ENCODE measurements around the gene WFDC1.

Gene WFDC1

DNA sequence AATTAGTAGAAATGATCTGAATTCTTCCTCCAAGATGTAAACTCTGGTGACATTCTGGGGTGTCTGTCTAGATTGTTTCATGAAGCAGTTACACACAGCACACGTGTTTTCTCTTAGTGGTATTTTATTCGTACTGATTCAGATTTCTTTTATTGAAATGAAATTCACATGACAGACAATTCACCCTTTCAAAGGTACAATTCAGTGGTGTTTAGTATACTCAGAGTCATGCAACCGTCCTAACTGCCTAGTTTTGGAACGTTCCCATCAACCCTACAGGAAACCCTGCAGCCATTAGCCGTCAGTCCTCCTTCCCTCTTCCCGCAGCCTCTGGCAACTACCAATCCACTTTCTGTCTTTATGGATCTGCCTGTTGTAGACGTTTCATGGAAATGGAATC lies 8.8 kb downstream of the WFDC1 start:
- DNase-seq = no peak

DNA sequence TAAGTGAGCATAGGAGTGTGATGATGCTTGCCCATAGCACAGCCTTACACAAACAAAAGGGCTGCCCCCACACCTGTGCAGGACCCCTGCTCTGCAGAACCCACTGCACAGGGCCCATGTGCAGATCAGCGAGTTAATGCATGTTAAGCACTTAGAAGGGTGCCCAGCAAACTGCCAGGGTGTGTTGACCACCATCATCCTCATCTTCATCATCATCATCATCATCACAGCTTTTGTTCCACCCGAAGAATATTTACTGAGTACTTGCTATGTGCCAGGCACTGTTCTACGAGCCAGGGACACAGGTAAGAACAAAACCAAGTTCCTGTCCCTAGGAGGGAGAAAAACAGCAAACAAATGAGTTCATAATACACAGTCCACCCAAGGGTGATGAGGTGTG lies 11.9 kb downstream of the WFDC1 start:
- no peak for DNase-seq

DNA sequence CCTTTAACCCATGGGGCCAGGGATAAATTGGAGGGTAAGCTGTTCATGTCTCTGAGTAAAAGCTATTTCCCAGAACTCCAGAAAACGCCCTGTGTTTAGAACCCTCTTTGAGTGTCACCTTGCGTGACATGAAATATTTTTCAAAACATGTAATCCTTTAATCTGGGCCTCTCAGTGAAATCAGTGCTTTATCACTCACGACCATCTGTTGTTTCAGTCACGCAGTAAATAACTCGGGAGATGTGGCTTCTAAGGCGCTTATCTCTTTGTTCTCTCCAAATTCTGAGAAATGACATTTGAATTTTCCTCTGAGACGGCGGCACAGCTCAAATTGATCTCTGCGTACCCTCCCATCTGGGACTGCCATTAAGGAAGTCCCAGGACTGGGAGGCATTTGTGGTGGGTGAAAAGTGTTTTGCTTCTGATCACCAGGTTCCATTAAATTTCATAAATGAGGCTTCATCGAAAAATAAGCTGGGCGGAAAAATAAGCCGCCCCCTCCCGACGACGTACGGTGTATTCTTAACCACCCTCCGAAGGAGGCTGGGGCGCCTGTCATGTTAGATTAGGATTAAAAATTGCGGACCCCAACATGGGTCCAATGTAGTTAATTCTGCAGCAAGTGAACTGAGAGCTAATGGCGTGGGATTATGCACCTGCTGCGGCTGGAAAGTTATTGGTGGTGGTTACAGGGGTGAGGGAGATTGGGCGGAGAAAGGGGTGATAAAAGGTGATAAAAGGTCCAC lies 12.7 kb downstream of the WFDC1 start:
- no peak for DNase-seq

DNA sequence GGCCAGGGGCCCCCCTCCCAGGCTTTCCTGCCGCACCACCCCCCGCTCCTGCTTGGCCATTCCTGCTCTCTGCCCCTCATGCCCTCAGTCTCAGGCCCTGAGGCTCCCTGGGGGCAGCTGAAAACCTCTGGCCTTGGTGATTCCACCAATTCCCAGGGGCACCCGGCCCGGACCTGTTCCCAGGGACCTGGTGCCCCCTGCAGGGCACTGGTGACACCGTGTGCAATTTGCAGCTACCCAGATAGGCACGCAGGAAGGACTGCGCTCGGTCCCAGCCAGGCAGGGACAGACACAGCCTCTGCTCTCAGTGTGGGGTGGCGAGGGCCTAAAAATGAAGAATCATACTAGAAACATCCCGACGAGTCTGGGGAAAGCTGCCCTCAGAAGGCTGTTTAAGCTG lies 13.4 kb downstream of the WFDC1 start:
- DNase-seq = no peak

DNA sequence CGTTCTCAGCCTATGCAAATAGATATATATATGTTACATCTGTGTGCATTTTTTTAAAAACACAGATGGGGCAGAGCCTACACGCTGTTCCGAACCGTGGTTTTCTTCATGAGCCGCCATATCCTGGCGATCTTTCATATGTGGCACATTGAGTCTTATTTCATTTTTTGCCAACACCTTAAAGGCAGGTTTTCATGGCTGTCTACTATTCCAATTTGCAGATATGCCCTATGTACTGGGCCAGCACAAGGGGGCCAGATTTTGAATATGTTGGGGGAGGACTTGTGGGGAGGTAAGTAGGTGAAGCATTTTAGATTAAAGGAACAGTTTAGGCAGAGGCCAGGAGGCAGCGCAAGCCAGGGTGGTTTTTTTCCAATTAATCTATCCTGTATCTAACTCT lies 16.0 kb downstream of the WFDC1 start:
- no peak for DNase-seq

DNA sequence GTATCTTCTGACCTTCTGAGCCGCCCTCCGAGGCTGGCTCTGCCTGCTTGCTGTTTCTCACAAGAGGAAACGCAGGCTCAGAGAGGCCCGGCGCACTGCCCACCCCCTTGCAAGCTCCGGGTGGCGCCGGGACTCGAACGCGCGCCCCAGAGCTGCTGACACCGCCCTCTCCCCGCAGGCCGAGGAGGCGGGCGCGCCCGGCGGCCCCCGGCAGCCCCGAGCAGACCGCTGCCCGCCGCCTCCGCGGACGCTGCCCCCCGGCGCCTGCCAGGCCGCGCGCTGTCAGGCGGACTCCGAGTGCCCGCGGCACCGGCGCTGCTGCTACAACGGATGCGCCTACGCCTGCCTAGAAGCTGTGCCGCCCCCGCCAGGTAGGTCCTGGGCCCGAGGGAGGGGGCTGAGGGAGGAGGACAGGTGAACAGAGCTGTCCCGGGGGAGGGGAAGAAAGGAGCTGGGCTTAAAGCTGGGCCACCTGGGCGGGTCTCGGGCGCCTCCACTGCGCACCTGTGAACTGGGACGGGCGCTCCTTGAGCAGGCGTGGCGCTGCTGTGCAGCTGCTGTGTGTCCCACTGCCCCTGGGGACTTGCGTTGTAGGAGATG lies 18.2 kb downstream of the WFDC1 start:
- no peak for DNase-seq

DNA sequence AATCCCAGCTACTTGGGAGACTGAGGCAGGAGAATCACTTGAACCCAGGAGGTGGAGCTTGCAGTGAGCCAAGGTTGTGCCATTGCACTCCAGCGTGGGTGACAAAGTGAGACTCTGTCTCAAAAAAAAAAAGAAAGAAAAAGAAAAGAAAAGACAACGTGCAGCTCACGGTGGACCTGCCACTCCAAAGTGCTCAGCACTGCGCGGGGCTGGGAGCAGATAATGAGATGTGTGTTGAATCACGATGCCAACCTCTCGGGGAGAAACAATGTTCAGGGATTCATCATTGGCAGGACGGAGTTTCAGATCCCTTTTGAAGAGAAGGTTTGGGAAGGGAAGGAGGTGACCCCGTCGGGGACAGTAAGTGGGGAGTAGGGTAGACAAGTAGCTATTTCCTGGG lies 19.2 kb downstream of the WFDC1 start:
- no peak for DNase-seq

DNA sequence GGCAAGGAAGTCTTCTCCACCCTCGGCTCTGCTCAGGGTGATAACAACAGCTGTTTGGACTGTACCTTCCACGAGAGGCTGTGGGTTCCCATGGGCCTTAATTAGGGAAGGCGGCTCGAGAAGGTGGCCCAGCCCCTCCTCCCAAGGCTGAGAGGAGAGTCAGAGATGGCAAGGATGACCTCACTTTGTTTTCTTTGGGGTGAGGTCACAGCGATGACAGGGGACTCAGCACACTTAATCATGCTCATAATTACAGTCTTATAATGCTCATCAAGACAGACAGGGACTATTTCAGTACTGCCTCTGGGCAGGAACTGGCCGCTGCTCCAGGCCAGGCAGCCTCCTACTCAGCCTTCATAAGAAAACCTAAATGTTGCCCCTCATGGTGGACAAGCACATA lies 19.7 kb downstream of the WFDC1 start:
- no peak for DNase-seq

DNA sequence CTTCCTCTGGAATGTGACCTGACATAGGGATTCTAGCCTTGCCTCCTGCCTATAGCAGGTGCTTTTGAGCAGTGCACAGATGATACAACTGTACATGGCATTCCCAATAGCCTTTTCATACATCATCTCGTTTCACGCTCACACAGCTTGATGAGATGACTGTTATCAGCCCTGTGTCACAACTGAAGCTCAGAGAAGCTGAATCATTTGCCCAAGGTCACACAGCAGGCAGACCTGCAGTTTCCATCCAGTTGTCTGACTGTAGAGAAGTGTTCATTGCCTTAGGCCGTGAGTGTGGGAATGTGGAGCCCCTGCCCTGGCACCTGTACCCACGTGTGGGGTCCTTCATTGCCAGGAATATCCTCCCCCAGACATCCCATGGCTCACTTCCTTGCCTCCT lies 20.1 kb downstream of the WFDC1 start:
- no peak for DNase-seq

DNA sequence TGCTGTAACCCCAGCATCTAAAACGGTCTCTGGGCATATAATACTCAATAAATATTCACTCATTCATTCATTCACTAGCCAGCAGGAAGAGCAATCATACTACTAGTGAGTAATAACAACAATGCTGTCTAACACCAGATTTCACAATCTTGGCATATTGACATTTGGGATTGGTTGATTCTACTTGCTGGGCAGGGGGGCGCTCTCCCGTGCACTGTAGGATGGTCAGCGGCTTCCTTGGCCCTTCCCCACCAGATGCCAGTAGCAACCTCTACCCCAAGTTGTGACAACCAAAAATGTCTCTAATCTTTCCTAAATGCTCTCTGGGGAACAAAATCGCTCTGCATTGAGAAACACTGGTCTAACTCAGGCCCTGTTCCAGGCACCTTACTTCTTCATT lies 20.7 kb downstream of the WFDC1 start:
- no peak for DNase-seq

DNA sequence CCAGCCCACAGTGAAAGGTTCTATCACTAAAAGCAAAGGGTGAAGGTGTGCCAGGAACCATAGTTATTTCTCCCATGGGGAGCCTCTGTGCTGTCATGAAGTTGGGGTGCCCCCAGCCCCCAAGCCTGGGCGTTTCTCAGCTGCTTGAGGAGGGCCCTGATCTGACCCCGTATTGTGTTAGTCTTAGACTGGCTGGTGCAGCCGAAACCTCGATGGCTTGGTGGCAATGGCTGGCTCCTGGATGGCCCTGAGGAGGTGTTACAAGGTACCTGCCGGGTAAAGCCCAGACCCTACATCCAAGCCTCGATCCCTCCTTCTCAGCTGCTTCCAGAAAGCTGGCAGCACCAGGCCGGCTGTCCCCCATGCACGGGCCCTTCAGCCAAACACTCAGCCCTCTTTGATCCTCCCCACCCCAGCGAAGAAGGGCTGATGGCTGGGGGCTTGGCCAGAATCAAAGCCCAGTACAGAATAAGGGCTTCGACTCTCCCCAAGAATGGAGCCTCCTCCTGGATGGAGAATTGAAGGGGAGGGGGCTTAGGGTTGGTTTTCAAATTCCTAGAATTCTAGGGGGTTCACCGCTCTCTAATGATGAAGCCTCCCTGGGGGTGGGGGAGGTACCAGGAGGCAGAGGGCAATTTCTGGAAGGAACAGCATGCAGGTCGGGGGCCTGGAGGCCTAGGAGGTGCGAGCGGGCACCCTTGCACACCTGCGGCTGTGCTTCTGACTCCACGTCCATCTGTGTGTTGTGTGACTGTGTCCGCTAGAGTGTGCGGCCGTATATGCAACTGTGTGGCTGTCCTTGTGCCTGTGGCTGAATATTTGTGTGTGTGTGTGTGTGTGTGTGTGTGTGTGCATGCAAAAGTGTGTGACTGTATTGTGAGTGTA lies 23.7 kb downstream of the WFDC1 start:
- no peak for DNase-seq

DNA sequence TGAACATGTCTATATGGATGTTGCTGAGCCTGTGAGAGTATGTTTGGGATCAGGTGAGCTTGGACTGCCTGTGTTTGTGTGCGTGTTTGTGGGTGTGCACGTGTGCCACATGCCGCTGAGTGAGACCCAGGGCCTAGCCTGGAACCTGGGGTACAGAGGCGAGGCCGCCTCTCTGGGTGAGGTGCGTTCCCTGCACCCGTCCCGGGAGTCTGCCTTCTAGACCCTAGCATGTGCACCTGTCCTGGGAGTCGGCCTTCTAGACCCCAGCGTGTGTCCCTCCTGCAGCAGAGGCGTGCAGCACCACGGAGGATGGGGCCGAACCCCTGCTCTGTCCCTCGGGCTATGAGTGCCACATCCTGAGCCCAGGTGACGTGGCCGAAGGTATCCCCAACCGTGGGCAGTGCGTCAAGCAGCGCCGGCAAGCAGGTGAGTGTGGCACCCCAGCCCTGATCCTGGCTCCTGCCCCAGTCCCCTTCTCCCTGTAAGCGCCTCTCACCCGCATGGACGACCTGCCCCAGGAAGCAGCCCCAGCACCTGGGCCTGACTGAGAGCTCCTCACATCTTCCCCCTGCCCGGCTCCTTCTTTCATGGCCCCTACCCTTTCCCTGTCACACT lies 24.6 kb downstream of the WFDC1 start:
- no peak for DNase-seq

DNA sequence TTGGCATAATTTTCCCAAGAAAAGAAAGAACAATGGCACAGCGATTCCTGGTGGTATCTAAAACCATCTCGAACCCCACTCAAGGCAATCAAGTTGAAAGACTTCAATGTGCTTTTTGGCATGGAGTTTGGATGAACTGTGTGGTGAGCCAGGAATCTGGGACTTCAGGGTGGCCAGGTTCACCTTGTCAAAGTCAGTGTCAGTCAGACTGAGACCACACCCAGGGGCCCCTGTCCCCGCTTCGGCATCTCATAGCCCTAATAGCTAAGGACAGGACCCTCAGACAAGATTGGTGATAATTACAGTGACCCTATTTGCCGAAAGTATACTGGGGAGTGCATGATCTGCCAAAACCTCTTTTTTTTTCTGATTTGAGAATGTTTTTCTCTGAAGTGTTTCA lies 25.8 kb downstream of the WFDC1 start:
- no peak for DNase-seq

DNA sequence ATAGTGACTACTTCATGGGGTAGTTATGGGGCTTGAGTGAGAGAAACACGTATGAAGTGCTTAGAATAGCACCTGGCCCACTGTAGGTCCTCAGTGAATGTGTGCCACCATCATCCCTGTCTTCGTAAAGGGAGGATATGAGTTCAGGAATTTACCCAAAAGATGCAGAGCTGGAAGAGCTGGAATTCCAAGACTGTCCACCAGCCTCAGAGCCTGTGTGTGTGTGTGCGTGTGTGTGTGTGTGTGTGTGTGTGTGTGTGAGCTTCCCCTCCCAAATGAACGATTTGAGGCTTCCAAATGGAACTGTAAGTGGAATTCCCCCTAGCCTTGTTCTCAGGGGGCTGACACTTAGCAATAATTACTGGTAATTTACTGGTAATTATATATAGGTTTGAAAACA lies 27.3 kb downstream of the WFDC1 start:
- no peak for DNase-seq

DNA sequence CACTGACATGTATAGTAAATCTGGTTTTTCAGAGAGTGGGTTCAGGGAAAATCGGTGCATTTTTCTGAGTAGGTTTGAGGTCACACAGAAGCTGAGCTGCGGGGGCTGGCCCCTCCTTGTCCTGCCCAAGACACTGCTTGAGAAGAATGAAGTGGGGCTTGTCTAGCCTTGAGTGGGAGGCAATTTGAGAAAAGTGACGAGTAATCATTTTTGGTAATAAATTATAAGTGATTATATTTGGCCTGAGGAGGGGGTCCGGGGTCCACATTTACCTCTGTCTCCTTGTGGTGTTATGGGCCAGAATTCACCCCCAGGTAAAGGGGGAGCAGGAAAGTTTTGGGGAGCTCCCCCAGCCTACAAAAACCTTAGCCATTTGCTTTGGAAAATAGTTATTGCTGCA lies 28.1 kb downstream of the WFDC1 start:
- no peak for DNase-seq

DNA sequence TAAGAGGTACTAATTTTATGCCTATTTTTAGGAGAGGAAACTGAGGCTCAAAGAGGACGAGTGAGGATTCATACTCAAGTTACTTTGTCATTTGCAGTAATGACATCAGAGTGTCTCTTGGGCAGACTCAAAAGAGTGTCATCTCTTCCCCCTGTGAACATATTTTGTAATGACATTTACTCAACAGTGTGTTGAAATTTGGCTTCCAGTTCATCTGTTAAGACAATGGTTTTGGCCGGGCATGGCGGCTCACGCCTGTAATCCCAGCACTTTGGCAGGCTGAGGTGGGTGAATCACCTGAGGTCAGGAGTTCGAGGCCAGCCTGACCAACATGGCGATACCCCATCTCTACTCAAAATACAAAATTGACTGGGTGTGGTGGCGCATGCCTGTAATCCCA lies 28.9 kb downstream of the WFDC1 start:
- no peak for DNase-seq

DNA sequence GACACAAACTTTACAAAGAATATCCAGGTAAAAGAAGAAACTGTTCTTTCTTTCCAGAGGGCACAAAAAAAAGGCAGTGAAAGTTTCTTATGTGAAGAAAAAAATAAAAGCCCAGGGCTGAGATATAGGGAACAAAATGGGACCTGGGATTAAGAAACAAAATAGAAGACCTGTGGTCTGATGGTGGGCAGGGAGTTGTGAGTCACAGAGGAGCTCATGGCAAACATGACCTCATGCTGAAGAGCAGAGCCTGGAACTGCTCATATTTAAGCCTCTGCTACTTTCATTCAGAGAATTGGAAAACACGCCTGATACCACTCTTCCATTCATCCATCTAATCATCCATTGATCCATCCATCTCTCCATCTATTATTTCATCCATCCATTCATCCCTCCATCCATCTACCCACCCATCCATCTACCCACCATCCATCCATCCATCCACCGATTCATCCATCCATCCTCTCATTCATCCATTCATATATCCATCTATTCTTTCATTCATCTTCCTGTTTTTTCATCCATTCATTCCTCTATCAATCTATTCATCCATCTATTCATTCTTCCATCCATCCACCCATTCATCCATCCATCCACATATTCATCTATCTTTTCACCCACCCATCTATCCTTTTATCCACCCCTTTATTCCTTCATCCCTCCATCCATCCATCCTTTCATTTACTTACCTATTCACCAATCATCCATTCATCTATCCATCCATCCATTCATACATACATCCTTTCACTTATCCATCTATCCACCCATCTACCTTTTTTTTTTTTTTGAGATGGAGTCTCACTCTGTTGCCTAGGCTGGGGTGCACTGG lies 30.0 kb downstream of the WFDC1 start:
- DNase-seq = no peak

DNA sequence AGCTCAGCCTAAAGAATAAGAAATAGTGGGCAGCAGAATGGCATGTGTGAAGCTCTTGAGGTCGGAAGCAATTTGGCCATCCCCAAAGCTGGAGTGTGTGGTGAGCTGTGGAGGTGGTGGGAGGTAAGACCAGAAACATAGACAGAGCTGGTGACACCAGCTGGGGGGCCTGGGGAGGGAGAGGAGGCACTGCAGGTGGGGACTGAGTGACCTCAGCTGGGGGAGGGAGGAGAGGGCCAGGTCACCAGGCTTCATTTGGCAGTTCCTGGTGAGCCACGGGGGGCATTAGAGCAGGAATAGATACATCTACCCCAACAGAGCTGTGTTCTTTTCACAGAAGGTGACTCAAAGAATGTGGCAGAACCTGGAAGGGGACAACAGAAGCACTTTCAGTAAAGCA lies 31.9 kb downstream of the WFDC1 start:
- DNase-seq = no peak

DNA sequence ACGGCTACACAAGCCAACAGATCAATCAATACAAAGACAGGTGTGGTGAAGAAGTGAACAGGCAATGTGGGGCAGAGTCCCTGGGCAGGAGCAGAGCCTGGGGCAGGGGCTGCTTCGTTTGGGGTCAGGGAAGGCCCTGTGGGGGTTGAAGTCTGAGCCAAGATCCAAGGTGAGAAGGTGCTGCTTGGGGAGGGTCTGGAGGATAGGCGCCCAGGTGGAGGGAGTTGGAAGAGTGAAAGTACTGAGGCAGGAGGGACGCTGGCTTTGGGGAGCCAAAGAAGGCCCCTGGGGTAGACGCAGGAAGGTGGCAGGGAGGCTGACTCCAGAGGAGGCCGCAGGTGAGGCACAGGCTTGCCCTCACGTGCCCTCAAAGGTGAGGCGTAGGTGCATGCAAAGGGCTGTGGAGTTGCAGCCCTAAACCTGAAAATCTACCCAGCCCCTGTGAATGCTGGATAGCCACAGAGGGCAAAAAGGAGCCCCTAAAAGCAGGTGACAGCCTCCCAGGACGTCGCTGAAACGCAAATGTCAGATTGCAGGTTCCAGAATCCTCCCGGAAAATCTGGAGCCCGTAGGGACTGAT lies 33.3 kb downstream of the WFDC1 start:
- DNase-seq = no peak

DNA sequence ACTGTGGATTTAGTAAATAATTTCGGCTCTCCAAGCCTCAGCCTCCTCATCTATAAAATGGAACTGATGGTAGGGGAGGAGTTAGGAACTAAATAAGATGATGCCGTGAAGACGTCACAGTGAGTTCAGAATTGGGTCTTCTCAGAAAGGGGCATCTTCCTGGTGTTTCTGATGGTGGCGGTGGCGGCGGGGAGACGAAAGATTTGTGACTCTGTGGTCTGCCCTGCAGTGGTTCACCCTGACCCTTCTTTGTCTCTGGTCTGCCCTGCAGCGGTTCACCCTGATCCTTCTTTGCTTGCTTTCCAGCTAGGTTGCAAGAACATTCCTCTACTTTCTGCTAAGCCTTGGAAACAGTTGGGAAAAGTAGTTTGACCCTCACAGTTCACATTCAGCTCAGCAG lies 34.3 kb downstream of the WFDC1 start:
- DNase-seq = no peak

DNA sequence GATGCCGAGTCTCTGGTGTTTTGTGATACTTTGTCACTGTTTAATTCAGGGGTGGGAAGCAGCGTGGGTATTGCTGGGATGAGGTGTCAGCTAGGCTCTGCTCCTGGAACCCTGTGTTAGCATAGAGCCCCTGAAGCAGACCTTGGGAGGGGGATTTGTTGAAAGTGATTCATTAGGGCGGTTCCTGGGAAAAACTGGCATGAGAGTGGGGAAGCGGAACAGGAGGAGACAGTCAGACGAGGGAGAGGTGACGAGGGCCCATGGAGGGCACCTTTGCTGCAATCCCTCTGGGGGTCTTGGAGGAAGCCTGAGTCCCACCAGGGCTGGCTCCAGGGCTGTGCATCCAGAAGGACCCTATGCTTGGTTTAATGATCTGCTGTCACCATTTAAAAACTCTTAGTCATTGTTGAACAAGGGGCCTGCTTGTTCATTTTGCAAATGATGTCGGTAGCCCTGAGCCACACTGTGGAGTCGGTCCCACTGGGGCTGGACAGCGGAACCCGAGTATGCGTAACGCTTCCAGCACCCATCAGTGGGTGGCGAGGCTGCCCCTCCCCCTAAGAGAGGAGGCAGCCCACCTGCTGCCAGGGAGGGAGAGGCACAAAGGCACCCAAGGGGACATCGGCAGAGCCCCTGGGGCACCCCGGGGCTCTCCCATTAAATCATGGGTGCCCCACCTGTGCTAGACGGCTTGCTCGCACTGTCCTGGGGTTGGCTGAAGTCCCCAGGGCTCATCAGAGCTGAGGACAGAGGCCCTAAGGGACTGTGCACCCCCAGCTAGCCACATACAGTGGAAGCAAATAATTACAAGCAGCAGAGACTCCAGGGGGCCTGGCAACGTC lies 35.4 kb downstream of the WFDC1 start:
- DNase-seq = no peak
